SU-DHL-6 (cell line): ENCODE data around the gene DNAI2.

Source experiments
- H2AFZ ChIP-seq: fragments of 200-600 bp; sonication (generic); 2 replicates; pipeline ENCODE4 v1.6.1; 2014; ENCODE audit warnings: low read depth, mild to moderate bottlenecking, moderate library complexity, mixed read lengths, antibody characterized with exemption, low read length; ENCODE audit not compliant: severe bottlenecking
- H3F3A ChIP-seq: fragments of 200-600 bp; shearing (Covaris generic); 2 replicates; pipeline ENCODE4 v1.6.0; 2016; ENCODE audit warnings: antibody characterized with exemption, mild to moderate bottlenecking; ENCODE audit not compliant: insufficient read depth
- H3K27ac ChIP-seq: fragments of 200-600 bp; sonication (generic); 2 replicates; pipeline ENCODE4 v1.5.1; 2016; ENCODE audit warnings: low read depth, mild to moderate bottlenecking, low read length, moderate library complexity, mixed read lengths
- H3K27me3 ChIP-seq: fragments of 200-600 bp; sonication (generic), shearing (Covaris generic); 2 replicates; pipeline ENCODE4 v1.6.0; 2014; ENCODE audit warnings: mild to moderate bottlenecking, low read length
- H3K36me3 ChIP-seq: fragments of 200-600 bp; sonication (generic); 2 replicates; pipeline ENCODE4 v1.6.1; 2014; ENCODE audit warnings: mild to moderate bottlenecking, low read length, mixed read lengths
- H3K4me2 ChIP-seq: fragments of 300-600, 200-600 bp; shearing (Covaris generic), sonication (generic); 2 replicates; pipeline ENCODE4 v1.6.0; 2014; ENCODE audit warnings: low read length, low read depth, mild to moderate bottlenecking; ENCODE audit not compliant: poor library complexity, severe bottlenecking
- H3K4me3 ChIP-seq: fragments of 200-600 bp; sonication (generic); 2 replicates; pipeline ENCODE4 v1.5.1; 2014; ENCODE audit warnings: antibody characterized with exemption, low read length, mild to moderate bottlenecking, mixed read lengths; ENCODE audit not compliant: insufficient read depth, poor library complexity, severe bottlenecking
- H3K79me2 ChIP-seq: fragments of 200-600 bp; sonication (generic); 2 replicates; pipeline ENCODE4 v1.6.1; 2014; ENCODE audit warnings: mild to moderate bottlenecking, low read length, moderate library complexity; ENCODE audit not compliant: insufficient read depth
- H3K9ac ChIP-seq: fragments of 200-600 bp; sonication (generic); 2 replicates; pipeline ENCODE4 v1.7.0; 2014; ENCODE audit warnings: mild to moderate bottlenecking, low read length
- H3K9me2 ChIP-seq: fragments of 200-600 bp; sonication (generic); replicated peaks from 2 replicates; pipeline ENCODE4 v1.6.1; 2014; ENCODE audit warnings: low read length; ENCODE audit not compliant: insufficient read depth
- H3K9me3 ChIP-seq: fragments of 200-600 bp; sonication (generic); 2 replicates; pipeline ENCODE4 v1.6.1; 2014; ENCODE audit warnings: low read length, mixed read lengths; ENCODE audit not compliant: insufficient read depth
- H4K20me1 ChIP-seq: fragments of 200-600 bp; sonication (generic); 2 replicates; pipeline ENCODE4 v1.6.1; 2014; ENCODE audit warnings: low read depth, mild to moderate bottlenecking, antibody characterized with exemption, low read length, moderate library complexity, mixed read lengths
- EZH2phosphoT487 ChIP-seq: fragments of 200-600 bp; sonication (generic), shearing (Covaris generic); conservative IDR thresholded peaks from 2 replicates; pipeline ENCODE4 v1.6.1; 2018; ENCODE audit warnings: mild to moderate bottlenecking, antibody characterized with exemption, low read length, moderate library complexity, mixed read lengths
- TF ChIP-seq, protein P1 (sequence below): fragments of 200-600 bp; sonication (generic); IDR thresholded peaks from one replicate; pipeline ENCODE4 v1.5.1; 2017; ENCODE audit warnings: antibody characterized with exemption, mild to moderate bottlenecking, low read length, moderate library complexity; ENCODE audit not compliant: insufficient read depth, poor library complexity, severe bottlenecking

Gene DNAI2

DNA sequence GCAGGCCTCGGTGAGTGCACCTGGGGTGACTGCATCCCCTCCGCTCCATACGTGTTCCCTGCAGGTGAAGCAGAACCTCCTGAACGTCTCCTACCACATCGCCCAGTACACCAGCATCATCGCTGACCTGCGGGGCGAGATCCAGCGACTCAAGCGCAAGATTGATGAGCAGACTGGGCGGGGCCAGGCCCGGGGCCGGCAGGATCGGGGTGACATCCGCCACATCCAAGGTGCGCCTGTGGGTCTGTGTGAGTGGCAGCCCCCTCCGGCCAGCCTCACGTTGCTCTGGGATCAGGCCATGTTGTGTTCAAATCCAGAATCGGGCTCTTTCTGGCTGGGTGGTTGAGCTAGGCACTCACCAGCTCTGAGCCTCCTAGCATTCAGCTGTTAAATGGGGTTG is 75.1 kb downstream of the DNAI2 start:
- no peaks in the 10 kb centered on the region for H4K20me1 ChIP-seq
- no peaks in the 10 kb centered on the region for H3K27me3 ChIP-seq
- H3K4me3 ChIP-seq, result no peak overlapping the region
- no peak overlapping the region for H2AFZ ChIP-seq
- no peaks in the 10 kb centered on the region for H3K79me2 ChIP-seq
- H3K9me3 ChIP-seq, result no peaks in the 10 kb centered on the region
- H3K9ac ChIP-seq, result no peak overlapping the region
- no peaks in the 10 kb centered on the region for H3K36me3 ChIP-seq
- no peaks in the 10 kb centered on the region for H3F3A ChIP-seq
- H3K4me2 ChIP-seq, result no peak overlapping the region
- H3K9me2 ChIP-seq, result no peaks in the 10 kb centered on the region
- H3K27ac ChIP-seq, result no peak overlapping the region
- TF ChIP-seq, protein P1, sequence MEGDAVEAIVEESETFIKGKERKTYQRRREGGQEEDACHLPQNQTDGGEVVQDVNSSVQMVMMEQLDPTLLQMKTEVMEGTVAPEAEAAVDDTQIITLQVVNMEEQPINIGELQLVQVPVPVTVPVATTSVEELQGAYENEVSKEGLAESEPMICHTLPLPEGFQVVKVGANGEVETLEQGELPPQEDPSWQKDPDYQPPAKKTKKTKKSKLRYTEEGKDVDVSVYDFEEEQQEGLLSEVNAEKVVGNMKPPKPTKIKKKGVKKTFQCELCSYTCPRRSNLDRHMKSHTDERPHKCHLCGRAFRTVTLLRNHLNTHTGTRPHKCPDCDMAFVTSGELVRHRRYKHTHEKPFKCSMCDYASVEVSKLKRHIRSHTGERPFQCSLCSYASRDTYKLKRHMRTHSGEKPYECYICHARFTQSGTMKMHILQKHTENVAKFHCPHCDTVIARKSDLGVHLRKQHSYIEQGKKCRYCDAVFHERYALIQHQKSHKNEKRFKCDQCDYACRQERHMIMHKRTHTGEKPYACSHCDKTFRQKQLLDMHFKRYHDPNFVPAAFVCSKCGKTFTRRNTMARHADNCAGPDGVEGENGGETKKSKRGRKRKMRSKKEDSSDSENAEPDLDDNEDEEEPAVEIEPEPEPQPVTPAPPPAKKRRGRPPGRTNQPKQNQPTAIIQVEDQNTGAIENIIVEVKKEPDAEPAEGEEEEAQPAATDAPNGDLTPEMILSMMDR, result no peak
- TF ChIP-seq EZH2phosphoT487, result no peak

DNA sequence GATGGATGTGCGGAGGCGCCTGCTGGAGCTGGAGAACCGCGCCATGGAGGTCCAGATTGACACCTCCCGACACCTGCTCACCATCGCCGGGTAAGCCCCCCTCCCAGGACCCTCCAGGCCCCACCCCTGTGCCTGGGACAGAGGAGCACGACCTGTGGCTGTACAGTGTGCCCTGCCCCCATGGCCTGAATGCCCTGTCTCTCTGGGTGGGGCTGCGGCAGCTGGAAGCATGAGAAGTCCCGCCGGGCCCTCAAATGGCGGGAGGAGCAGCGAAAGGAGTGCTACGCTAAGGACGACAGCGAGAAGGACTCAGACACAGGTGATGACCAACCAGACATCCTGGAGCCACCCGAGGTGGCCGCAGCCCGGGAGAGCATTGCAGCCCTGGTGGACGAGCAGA is 76.5 kb downstream of the DNAI2 start:
- Histone ChIP-seq H3K27ac (no peak overlapping the region), H3K9me3 (no peaks in the 10 kb centered on the region), H4K20me1 (no peaks in the 10 kb centered on the region), H3K36me3 (no peaks in the 10 kb centered on the region), H3K9me2 (no peaks in the 10 kb centered on the region), H3K27me3 (no peaks in the 10 kb centered on the region), H3K79me2 (no peaks in the 10 kb centered on the region), H3K4me2 (no peak overlapping the region), H3K4me3 (no peak overlapping the region), H2AFZ (no peak overlapping the region), H3K9ac (no peak overlapping the region), H3F3A (no peaks in the 10 kb centered on the region)
- TF ChIP-seq, protein P1, result no peak
- TF ChIP-seq EZH2phosphoT487, result no peak

- Histone ChIP-seq H3K4me3 (no peak overlapping the region), H4K20me1 (no peaks in the 10 kb centered on the region), H3K27ac (no peak overlapping the region), H2AFZ (no peak overlapping the region), H3K4me2 (no peak overlapping the region), H3K9me2 (no peaks in the 10 kb centered on the region), H3K79me2 (no peaks in the 10 kb centered on the region), H3K9ac (no peak overlapping the region), H3F3A (no peaks in the 10 kb centered on the region), H3K9me3 (no peaks in the 10 kb centered on the region), H3K36me3 (no peaks in the 10 kb centered on the region), H3K27me3 (no peaks in the 10 kb centered on the region)
- no peak for TF ChIP-seq EZH2phosphoT487
- TF ChIP-seq, protein P1, result no peak
Observed at GRCh38 chr17:74351552-74352210, 77.6 kb downstream of the DNAI2 start.
